ENCODE data around the gene MDM4.

MDM4 gene

GRCh38 chr1:204491655-204492054 is 24.6 kb upstream of the MDM4 start:
- DNase-seq (ENCODE audit: low read depth in 2 of 2), result no peak

DNA sequence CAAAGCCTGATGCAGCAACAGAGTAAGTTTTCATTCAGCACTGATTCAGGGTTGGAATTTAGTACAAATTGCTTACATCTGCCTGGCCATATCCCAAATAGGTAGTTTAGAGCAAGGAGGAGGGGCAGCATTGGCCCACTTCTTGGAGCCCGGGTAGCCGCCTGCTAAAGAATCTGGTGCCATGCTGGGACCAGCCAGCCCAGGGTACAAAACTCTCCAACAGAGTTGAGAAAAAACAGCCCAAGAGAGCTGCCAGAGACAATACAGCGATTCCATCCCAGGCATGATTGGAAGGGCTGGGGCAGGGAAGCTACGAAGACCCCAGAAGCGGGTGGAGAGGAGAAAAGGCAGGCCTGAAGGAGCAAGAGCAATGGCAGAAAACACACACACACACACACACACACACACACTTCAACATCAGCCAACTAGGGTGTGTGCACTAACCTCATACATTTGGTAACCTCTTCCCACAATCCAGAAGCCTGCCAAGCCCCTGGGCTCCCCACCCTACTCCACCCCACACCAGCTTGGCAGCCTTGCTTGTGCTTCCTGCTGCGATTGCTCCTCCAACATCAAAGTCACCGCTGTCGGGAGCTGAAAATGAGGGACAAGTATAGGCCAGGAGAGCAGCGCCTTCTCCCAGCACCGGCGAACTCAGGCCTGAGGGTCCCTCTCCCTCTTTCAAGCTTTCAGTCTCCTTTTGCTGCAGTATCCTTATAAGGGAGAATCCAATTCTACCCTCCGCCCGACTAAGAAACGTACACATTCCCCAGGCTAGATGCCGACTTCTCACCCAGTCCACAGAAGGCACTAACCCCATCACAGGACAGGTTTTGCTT is 22.8 kb upstream of the MDM4 start:
- DNase-seq (ENCODE audit: low read depth in 2 of 2), result no peak

GRCh38 chr1:204493984-204494280 is 22.3 kb upstream of the MDM4 start:
- no peak for DNase-seq (ENCODE audit: low read depth in 2 of 2)

DNA sequence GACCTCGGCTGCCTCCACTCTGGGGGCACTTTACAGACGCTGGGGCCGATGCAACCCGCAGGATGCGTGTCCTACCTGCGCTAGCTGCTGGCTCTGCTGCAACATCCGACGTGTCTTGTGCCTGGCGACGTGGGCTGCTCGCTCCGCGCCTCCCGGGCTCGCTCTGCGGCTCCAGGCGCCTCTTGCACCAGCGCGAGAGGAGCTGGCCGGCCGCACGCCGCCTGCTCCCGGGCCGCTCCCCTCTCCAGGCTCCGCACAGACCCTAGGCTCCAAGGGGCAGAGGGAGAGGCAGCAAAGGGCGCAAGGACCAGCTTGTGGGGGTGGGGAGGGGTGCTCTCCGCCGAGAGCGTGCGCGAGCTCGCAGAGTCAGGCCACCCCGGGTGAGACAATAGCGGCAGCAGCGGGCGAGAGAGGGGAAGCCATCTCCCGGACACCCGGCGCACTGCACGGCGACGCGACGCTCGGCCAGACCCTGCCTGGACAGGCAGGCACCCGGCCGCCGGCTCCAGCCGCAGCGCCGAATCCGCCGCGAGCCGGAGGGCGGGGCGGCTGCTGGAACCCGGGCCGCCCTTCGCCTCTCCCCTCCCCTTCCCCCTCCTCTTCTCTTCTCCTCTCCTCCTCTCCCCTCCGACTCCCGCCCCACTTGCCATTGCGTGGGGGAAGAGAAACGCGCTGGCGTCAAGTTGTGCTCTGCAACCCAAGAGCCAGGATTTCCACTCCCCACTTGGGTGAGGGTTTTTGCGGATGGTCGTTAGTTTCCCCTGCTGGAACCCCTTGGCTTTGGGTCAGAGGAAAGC is 21.7 kb upstream of the MDM4 start, which contains the start of gene PIK3C2B:
Gene PIK3C2B, minus strand, starts transcription at position 525 of the 797 bp plus-strand sequence. CDS start 25,003 bp downstream, outside the sequence.
- DNase-seq (ENCODE audit: low read depth in 2 of 2), result peak in 1 of 2 donors; percentile 50

GRCh38 chr1:204495078-204495753 is 21.0 kb upstream of the MDM4 start:
- no peak for DNase-seq (ENCODE audit: low read depth in 2 of 2)

DNA sequence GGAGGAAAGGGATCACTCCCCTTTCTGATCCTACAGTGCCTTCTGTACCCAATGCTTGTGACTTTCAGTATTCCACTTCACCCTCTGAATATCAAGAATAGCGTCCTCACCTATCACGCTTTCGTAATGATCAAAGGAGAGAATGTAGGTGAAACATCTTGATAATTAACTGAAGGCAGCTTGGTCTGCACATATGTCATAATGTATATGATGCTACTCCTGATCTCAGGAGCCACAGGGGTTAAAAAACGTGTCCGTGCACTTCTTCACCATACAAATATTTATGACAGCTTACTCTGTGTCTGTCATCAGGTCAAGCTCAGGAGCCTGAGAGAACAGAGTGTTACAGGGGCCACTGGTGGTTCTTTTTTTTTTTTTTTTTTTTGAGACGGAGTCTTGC is 20.4 kb upstream of the MDM4 start:
- DNase-seq (ENCODE audit: low read depth in 2 of 2), result no peak

- DNase-seq (ENCODE audit: low read depth in 2 of 2), result no peak
Observed at GRCh38 chr1:204498981-204499380, 17.2 kb upstream of the MDM4 start.

- no peak for DNase-seq (ENCODE audit: low read depth in 2 of 2)
Observed at GRCh38 chr1:204499511-204500468, 16.4 kb upstream of the MDM4 start.

GRCh38 chr1:204502241-204502640 is 14.0 kb upstream of the MDM4 start:
- no peak for DNase-seq (ENCODE audit: low read depth in 2 of 2)

GRCh38 chr1:204503122-204503912 is 12.9 kb upstream of the MDM4 start:
- no peak for DNase-seq (ENCODE audit: low read depth in 2 of 2)

- no peak for DNase-seq (ENCODE audit: low read depth in 2 of 2)
Observed at GRCh38 chr1:204503913-204504519, 12.2 kb upstream of the MDM4 start.

DNA sequence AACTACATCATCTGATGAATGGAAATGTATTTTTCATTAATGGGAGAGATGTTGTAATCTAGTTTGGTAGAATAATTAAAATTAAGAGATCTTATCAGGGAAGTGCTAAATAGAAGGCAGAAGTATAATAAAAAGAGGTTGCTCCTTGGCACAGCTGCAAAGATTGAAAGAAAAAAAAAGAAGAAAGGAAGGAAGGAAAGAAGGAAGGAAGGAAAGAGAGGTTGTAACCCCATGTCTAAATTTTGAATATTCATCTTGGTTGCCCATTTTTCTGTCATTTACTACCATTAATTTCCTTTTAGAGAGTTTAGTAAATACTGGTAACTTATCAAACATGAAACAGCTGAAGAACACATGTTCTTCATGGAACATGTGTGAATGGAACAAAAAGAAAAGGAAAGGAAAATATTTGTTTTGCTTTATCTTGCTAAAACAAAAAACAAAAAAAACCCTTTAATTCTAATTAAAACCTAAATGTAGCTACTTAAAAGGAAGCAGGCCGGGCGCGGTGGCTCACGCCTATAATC is 10.5 kb upstream of the MDM4 start:
- no peak for DNase-seq (ENCODE audit: low read depth in 2 of 2)

DNA sequence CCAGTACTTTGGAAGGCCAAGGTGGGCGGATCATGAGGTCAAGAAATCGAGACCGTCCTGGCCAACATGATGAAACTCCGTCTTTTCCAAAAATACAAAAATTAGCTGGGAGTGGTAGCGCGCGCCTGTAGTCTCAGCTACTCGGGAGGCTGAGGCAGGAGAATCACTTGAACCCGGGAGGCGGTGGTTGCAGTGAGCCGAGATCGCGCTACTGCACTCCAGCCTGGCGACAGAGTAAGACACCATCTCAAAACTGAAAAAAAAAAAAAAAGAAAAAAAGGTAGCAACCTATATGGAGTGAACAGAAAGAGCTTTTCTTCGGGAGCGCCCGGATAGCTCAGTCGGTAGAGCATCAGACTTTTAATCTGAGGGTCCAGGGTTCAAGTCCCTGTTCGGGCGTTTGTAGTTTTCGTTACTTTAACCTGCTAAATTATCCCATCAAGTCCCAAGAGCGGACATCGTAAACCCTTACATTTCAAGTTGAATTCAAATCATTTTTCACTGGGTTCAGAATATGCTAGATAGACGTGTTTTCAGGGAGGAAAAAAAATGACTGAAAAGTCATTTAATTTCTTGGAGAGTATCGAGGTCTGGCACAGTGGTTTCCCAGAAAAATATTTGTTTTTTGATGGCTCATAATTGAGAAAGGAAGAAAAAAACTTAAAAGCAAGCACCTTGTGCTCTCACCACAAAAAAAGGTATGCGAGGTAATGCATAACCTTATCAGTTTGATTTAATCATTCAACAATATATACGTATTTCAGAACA is 9.8 kb upstream of the MDM4 start:
- peak; percentile 66 to 67 for DNase-seq (ENCODE audit: low read depth in 2 of 2)

DNA sequence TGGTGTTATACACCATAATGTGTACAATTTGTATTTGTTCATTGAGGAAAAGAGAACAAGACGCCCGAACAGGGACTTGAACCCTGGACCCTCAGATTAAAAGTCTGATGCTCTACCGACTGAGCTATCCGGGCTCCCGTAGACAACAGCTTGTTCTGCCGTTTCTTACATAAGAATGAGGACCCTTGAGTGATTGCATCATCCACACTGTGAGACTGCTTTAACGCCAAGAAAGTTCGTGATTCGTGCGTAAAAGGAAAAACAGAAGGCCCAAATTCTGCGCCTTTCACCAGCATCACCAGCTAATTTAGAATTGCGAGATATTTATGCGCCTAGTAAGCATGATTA is 9.3 kb upstream of the MDM4 start:
- DNase-seq (ENCODE audit: low read depth in 2 of 2), result peak; percentile 79 to 86

DNA sequence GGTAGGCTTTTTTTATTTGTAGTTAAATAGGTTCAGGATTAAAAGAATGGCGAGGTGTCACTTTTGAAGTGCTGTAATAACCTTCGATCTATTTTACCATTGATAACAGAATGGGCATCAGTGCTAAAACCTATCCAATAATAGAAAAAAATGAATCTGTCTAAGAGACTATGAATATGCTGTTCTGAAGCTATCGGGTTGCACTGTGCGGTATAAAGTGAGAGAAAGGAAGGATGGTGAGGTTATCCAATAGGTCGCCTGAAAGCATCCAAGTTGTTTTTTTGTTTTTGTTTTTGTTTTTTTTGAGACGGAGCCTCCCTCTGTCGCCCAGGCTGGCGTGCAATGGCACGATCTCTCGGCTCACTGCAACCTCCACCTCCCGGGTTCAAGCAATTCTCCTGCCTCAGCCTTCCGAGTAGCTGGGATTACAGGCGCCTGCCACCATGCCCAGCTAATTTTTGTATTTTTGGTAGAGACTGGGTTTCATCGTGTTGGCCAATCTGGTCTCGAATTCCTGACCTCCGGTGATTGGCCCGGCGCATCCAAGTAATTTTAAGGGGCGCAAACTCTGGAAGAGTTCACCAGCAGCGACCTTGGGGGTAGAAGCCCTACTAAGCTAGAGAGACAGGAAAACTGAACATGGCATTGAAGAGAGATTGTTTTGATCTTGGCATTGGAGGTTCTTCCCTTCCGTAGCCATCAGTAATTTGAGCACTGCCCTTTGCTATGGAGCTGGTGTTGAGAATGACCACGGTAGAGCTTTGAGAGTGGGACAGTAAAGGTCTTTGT is 8.7 kb upstream of the MDM4 start:
- DNase-seq (ENCODE audit: low read depth in 2 of 2), result no peak

DNA sequence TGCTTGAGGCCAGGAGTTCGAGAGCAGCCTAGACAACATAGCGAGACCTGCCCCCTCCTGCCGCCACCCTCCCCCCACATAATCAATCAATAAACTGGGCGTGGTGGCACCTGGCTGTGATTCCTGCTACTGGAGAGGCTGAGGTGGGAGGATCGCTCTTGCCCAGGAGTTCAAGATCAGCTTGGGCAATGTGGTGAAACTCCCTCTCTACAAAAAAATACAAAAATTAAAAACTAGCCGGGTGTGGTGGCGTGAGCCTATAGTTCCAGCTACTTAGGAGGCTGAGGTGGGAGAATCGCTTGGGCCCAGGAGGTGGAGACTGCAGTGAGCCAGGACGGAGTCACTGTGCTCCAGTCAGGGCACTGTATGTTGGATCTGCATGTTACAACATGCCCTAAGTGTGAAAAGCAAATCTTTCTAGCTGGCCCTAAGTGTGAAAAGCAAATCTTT is 7.0 kb upstream of the MDM4 start:
- DNase-seq (ENCODE audit: low read depth in 2 of 2), result no peak

GRCh38 chr1:204511366-204511765 is 4.8 kb upstream of the MDM4 start:
- no peak for DNase-seq (ENCODE audit: low read depth in 2 of 2)

GRCh38 chr1:204513117-204513716 is 3.0 kb upstream of the MDM4 start:
- no peak for DNase-seq (ENCODE audit: low read depth in 2 of 2)
